ENCODE results near the gene RNF151.

DNA sequence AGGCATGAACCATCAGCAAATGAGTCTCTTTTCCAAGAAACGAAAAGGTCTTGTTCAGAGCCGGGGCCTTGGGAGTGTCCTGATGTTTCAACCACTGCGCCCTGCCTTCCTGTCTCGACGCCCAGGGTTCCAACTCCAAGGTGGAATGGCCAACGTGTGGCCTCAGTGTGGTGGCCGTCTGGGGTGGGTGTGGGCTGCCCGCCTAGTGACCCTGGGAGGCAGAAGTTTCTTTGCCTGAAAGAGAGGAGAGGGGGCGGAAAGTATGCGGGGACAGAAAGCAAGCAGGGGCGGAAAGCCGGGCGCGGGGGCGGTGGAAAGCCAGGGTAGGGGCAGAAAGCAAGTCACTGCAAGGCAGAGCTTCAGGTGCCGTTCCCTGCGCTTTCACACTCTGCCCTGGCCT is 27.7 kb upstream of the RNF151 start:
- TF ChIP-seq, protein P1, sequence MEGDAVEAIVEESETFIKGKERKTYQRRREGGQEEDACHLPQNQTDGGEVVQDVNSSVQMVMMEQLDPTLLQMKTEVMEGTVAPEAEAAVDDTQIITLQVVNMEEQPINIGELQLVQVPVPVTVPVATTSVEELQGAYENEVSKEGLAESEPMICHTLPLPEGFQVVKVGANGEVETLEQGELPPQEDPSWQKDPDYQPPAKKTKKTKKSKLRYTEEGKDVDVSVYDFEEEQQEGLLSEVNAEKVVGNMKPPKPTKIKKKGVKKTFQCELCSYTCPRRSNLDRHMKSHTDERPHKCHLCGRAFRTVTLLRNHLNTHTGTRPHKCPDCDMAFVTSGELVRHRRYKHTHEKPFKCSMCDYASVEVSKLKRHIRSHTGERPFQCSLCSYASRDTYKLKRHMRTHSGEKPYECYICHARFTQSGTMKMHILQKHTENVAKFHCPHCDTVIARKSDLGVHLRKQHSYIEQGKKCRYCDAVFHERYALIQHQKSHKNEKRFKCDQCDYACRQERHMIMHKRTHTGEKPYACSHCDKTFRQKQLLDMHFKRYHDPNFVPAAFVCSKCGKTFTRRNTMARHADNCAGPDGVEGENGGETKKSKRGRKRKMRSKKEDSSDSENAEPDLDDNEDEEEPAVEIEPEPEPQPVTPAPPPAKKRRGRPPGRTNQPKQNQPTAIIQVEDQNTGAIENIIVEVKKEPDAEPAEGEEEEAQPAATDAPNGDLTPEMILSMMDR (conservative IDR thresholded peaks at IDR 0.05 in 1 of 2, IDR thresholded peaks at IDR 0.05 in 1 of 2; ENCODE audit: extremely low read depth in 1 of 2, insufficient read depth in 1 of 2, low read depth in 1 of 2, low read length in 2 of 2), result no peak
- no peak for TF ChIP-seq EZH2 (IDR thresholded peaks at IDR 0.05; ENCODE audit: borderline replicate concordance, low read length)

Data from mammary epithelial cell (primary cell).